Neural cell (in vitro differentiated cells): ENCODE results near the gene ANKDD1B.

Experiments used
- EP300 ChIP-seq: fragments of 450-650 bp; conservative IDR thresholded peaks from 2 replicates; pipeline ENCODE4 v1.6.1; 2014; ENCODE audit warnings: antibody characterized with exemption, mild to moderate bottlenecking, moderate library complexity; ENCODE audit not compliant: poor library complexity, severe bottlenecking
- EZH2 ChIP-seq: fragments of 200-600, 300-800 bp; shearing (Covaris generic), sonication (generic); IDR thresholded peaks from 2 replicates; pipeline ENCODE4 v1.6.1; 2014; ENCODE audit warnings: antibody characterized with exemption, low read length, borderline replicate concordance, mild to moderate bottlenecking; ENCODE audit not compliant: insufficient read depth, poor library complexity, severe bottlenecking
- MXI1 ChIP-seq: fragments of 450-650 bp; conservative IDR thresholded peaks from 2 replicates; pipeline ENCODE4 v1.6.1; 2014; ENCODE audit warnings: antibody characterized with exemption, mild to moderate bottlenecking; ENCODE audit not compliant: poor library complexity, severe bottlenecking
- POLR2AphosphoS5 ChIP-seq: IDR thresholded peaks from 2 replicates; pipeline ENCODE4 v1.6.1; 2012
- RAD21 ChIP-seq: fragments of 450-650 bp; conservative IDR thresholded peaks from 2 replicates; pipeline ENCODE4 v1.6.1; 2014; ENCODE audit warnings: antibody characterized with exemption, mild to moderate bottlenecking, moderate library complexity
- SMC3 ChIP-seq: fragments of 450-650 bp; conservative IDR thresholded peaks from 2 replicates; pipeline ENCODE4 v1.6.1; 2014; ENCODE audit warnings: antibody characterized with exemption, mild to moderate bottlenecking, moderate library complexity; ENCODE audit not compliant: poor library complexity
- TAF1 ChIP-seq: IDR thresholded peaks from 2 replicates; pipeline ENCODE4 v1.6.1; 2012; ENCODE audit warnings: low read depth
- TF ChIP-seq, protein P1 (sequence below): fragments of 450-650 bp; IDR thresholded peaks from 2 replicates; pipeline ENCODE4 v1.5.1; 2014; ENCODE audit warnings: antibody characterized with exemption, mild to moderate bottlenecking, moderate library complexity; ENCODE audit not compliant: poor library complexity, severe bottlenecking
- TF ChIP-seq, protein P2 (sequence below): IDR thresholded peaks from 2 replicates; pipeline ENCODE4 v1.6.1; 2012; ENCODE audit warnings: borderline replicate concordance

DNA sequence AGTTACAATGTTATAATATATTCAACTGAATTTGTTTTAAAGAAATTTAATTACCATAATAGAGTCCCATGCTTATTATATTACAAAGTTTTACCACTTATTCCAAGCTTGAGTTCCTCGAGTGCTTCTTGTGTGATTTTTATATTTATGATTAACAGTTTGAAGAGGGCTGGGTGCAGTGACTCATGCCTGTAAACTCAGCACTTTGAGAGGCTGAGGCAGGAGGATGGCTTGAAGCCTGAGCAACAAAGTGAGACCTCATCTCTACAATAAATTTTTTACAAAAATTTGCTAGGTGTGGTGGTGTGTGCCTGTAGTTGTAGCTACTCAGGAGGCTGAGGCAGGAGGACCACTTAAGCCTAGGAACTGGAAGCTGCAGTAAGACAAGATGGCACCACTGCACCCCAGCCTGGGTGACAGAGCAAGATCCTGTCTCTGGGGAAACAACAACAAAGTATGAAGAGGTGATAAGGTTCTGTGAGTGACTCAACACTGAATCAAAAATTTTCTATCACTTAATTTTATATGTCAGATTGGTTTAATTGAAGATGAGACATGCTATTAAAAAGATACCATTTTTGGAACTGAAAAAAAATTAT is 96.8 kb downstream of the ANKDD1B start:
- TF ChIP-seq, protein P1, sequence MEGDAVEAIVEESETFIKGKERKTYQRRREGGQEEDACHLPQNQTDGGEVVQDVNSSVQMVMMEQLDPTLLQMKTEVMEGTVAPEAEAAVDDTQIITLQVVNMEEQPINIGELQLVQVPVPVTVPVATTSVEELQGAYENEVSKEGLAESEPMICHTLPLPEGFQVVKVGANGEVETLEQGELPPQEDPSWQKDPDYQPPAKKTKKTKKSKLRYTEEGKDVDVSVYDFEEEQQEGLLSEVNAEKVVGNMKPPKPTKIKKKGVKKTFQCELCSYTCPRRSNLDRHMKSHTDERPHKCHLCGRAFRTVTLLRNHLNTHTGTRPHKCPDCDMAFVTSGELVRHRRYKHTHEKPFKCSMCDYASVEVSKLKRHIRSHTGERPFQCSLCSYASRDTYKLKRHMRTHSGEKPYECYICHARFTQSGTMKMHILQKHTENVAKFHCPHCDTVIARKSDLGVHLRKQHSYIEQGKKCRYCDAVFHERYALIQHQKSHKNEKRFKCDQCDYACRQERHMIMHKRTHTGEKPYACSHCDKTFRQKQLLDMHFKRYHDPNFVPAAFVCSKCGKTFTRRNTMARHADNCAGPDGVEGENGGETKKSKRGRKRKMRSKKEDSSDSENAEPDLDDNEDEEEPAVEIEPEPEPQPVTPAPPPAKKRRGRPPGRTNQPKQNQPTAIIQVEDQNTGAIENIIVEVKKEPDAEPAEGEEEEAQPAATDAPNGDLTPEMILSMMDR, result no peak
- TF ChIP-seq, protein P2, sequence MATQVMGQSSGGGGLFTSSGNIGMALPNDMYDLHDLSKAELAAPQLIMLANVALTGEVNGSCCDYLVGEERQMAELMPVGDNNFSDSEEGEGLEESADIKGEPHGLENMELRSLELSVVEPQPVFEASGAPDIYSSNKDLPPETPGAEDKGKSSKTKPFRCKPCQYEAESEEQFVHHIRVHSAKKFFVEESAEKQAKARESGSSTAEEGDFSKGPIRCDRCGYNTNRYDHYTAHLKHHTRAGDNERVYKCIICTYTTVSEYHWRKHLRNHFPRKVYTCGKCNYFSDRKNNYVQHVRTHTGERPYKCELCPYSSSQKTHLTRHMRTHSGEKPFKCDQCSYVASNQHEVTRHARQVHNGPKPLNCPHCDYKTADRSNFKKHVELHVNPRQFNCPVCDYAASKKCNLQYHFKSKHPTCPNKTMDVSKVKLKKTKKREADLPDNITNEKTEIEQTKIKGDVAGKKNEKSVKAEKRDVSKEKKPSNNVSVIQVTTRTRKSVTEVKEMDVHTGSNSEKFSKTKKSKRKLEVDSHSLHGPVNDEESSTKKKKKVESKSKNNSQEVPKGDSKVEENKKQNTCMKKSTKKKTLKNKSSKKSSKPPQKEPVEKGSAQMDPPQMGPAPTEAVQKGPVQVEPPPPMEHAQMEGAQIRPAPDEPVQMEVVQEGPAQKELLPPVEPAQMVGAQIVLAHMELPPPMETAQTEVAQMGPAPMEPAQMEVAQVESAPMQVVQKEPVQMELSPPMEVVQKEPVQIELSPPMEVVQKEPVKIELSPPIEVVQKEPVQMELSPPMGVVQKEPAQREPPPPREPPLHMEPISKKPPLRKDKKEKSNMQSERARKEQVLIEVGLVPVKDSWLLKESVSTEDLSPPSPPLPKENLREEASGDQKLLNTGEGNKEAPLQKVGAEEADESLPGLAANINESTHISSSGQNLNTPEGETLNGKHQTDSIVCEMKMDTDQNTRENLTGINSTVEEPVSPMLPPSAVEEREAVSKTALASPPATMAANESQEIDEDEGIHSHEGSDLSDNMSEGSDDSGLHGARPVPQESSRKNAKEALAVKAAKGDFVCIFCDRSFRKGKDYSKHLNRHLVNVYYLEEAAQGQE, result no peak
- TF ChIP-seq TAF1 (no peak), MXI1 (no peak), RAD21 (no peak), SMC3 (no peak), EZH2 (no peak), POLR2AphosphoS5 (no peak), EP300 (no peak)
